Mucosa of rectum (tissue), 2 donors: ENCODE data around the gene AFAP1L2.
"Not testable (repeated sequence)": the region's sequence is repeated elsewhere in the genome, so short reads cannot be mapped to it uniquely, and the experiment has no call there.

Source experiments
- H3K27ac ChIP-seq, 2 donors: one replicate each; pipeline ENCODE4 v1.7.0; 2013; ENCODE audit warnings: inconsistent platforms in 2 of 2, low read depth in 2 of 2, low read length in 2 of 2
- H3K27me3 ChIP-seq, 2 donors: one replicate each; pipeline ENCODE4 v1.7.0; 2013; ENCODE audit warnings: low read length in 2 of 2; ENCODE audit not compliant: control insufficient read depth in 2 of 2, insufficient read depth in 2 of 2
- H3K36me3 ChIP-seq, 2 donors: one replicate each; pipeline ENCODE4 v1.7.0; 2013; ENCODE audit warnings: low read length in 2 of 2; ENCODE audit not compliant: control insufficient read depth in 2 of 2, insufficient read depth in 2 of 2
- H3K4me1 ChIP-seq, 2 donors: one replicate each; pipeline ENCODE4 v1.7.0; 2013; ENCODE audit warnings: low read length in 2 of 2, mild to moderate bottlenecking in 1 of 2; ENCODE audit not compliant: control insufficient read depth in 2 of 2, insufficient read depth in 2 of 2
- H3K4me3 ChIP-seq, 2 donors: one replicate each; pipeline ENCODE4 v1.7.0; 2013; ENCODE audit warnings: low read length in 2 of 2
- H3K9ac ChIP-seq, 2 donors: one replicate each; pipeline ENCODE4 v1.7.0; 2013; ENCODE audit warnings: low read length in 2 of 2, low read depth in 1 of 2, mild to moderate bottlenecking in 1 of 2
- H3K9me3 ChIP-seq, 2 donors: one replicate each; pipeline ENCODE4 v1.7.0; 2013; ENCODE audit warnings: low read length in 2 of 2; ENCODE audit not compliant: control insufficient read depth in 2 of 2
- donor health status: healthy.
- donor health status: Normal muscosa, but diverticular disease.

AFAP1L2 gene

GRCh38 chr10:114340816-114341215 lies 63.5 kb downstream of the AFAP1L2 start:
- Histone ChIP-seq H3K4me3 (no peak overlapping the region), H3K9me3 (no peaks in the 10 kb centered on the region), H3K27me3 (no peaks in the 10 kb centered on the region), H3K27ac (no peak overlapping the region), H3K4me1 (peaks cover 4 to 20% of the 10 kb centered on the region in 2 donors), H3K9ac (no peak overlapping the region), H3K36me3 (no peaks in the 10 kb centered on the region)

- H3K27me3 ChIP-seq = no peaks in the 10 kb centered on the region
- no peak overlapping the region for H3K27ac ChIP-seq
Measured at GRCh38 chr10:114337510-114338462, 66.5 kb downstream of the AFAP1L2 start.

GRCh38 chr10:114336823-114337509 lies 67.3 kb downstream of the AFAP1L2 start:
- Histone ChIP-seq H3K9ac (no peak overlapping the region), H3K27ac (no peak overlapping the region), H3K4me1 (no peaks in the 10 kb centered on the region), H3K9me3 (no peaks in the 10 kb centered on the region), H3K27me3 (no peaks in the 10 kb centered on the region), H3K4me3 (no peak overlapping the region), H3K36me3 (no peaks in the 10 kb centered on the region)

More at GRCh38 chr10:114337510-114338462, 66.5 kb downstream of the AFAP1L2 start:
- H3K9ac ChIP-seq = no peak overlapping the region
- no peaks in the 10 kb centered on the region for H3K4me1 ChIP-seq
- H3K9me3 ChIP-seq = no peaks in the 10 kb centered on the region
- no peak overlapping the region for H3K4me3 ChIP-seq
- no peaks in the 10 kb centered on the region for H3K36me3 ChIP-seq

- no peak overlapping the region for H3K4me3 ChIP-seq
- H3K9me3 ChIP-seq = no peaks in the 10 kb centered on the region
- no peaks in the 10 kb centered on the region for H3K36me3 ChIP-seq
- H3K9ac ChIP-seq = no peak overlapping the region
- H3K27ac ChIP-seq = no peak overlapping the region
- no peaks in the 10 kb centered on the region for H3K4me1 ChIP-seq
- H3K27me3 ChIP-seq = no peaks in the 10 kb centered on the region
Measured at GRCh38 chr10:114335614-114336013, 68.7 kb downstream of the AFAP1L2 start.

GRCh38 chr10:114334301-114334700 lies 70.0 kb downstream of the AFAP1L2 start:
- no peak overlapping the region for H3K4me3 ChIP-seq
- no peaks in the 10 kb centered on the region for H3K27me3 ChIP-seq
- H3K4me1 ChIP-seq = no peaks in the 10 kb centered on the region
- no peaks in the 10 kb centered on the region for H3K36me3 ChIP-seq
- H3K27ac ChIP-seq = no peak overlapping the region
- H3K9ac ChIP-seq = no peak overlapping the region
- H3K9me3 ChIP-seq = no peaks in the 10 kb centered on the region

GRCh38 chr10:114333441-114333840 lies 70.9 kb downstream of the AFAP1L2 start:
- H3K4me1 ChIP-seq, H3K27me3 ChIP-seq, H3K4me3 ChIP-seq, H3K27ac ChIP-seq, H3K9ac ChIP-seq, H3K9me3 ChIP-seq, H3K36me3 ChIP-seq: not testable (repeated sequence)

- Histone ChIP-seq H3K27ac (peak overlapping the region; percentile 20 to 33), H3K4me3 (no peak overlapping the region), H3K36me3 (no peaks in the 10 kb centered on the region), H3K9ac (no peak overlapping the region), H3K4me1 (no peaks in the 10 kb centered on the region), H3K27me3 (no peaks in the 10 kb centered on the region), H3K9me3 (no peaks in the 10 kb centered on the region)
Measured at GRCh38 chr10:114332301-114333192, 71.8 kb downstream of the AFAP1L2 start.

DNA sequence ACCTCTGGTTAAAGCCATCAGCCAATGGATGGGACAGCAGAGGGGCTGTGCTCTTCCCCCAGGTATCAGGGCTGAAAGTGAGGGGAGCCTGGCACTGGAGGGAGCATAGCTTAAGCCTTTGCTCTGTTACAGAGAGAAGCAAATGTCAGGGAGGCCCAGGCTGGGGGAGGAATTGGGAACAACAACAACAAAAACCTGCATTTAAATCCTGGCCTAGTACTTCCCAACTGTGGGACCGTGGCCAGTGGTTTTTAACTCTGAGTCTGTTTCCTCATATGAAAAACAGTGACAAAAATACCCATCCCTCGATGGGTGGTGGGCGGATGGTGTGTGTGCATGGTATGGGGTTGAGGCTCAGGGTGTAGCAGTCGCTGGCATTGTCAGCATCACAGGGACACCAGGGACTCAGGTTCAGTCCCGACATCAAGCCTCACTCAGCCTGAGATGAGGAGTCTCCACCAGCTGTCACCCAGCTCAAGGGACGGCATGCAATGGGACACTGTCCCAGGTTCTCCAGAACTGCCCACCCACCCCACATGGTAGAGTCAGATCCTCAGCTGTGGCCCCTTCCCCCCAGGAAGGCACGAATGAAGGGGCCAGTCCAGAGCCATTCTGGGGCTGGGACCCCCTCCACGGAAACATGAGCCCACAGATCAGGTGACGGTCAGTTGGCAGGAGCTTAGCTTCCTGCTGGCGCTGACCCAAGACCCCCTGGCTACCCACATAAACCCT lies 74.5 kb downstream of the AFAP1L2 start:
- no peak overlapping the region for H3K27ac ChIP-seq
- no peaks in the 10 kb centered on the region for H3K4me1 ChIP-seq

GRCh38 chr10:114328874-114329273 lies 75.4 kb downstream of the AFAP1L2 start:
- Histone ChIP-seq H3K27me3 (no peaks in the 10 kb centered on the region), H3K4me1 (no peaks in the 10 kb centered on the region), H3K36me3 (no peaks in the 10 kb centered on the region), H3K27ac (no peak overlapping the region), H3K9ac (no peak overlapping the region), H3K9me3 (no peaks in the 10 kb centered on the region), H3K4me3 (no peak overlapping the region)

More for the DNA sequence above, 74.5 kb downstream of the AFAP1L2 start:
- Histone ChIP-seq H3K4me3 (no peak overlapping the region), H3K9ac (no peak overlapping the region), H3K9me3 (no peaks in the 10 kb centered on the region), H3K27me3 (no peaks in the 10 kb centered on the region), H3K36me3 (no peaks in the 10 kb centered on the region)
